Measurements from ENCODE around the gene HPCAL1. TPM values are rescaled to one million over a fixed set of nuclear protein-coding genes. Genes with fewer than 3 reads are reported as not detected.

The HPCAL1 gene
- total RNA-seq, 1 experiment from 2014 or later, result 26.9 TPM

- intact Hi-C loops (cut with micrococcal nuclease; ENCODE audit: unreplicated experiment), result no loop called here
Measured at GRCh38 chr2:10267036-10267435, 35.7 kb upstream of the HPCAL1 start.

GRCh38 chr2:10267551-10268465 lies 34.9 kb upstream of the HPCAL1 start:
- POLR2A ChIA-PET, result no interaction called here
- Histone ChIP-seq H3K27me3 (replicated peaks; ENCODE audit: control insufficient read depth, insufficient read depth, low read length) (no peaks in the 10 kb centered on the region), H3K4me3 (ENCODE audit: low read depth, low read length) (no peak overlapping the region), H3K9me3 (no peaks in the 10 kb centered on the region), H3K36me3 (ENCODE audit: control insufficient read depth, insufficient read depth, low read length) (no peaks in the 10 kb centered on the region), H3K4me1 (peaks cover 14% of the 10 kb centered on the region)
- peak in 1 of 2 experiments; percentile 32 for DNase-seq
- intact Hi-C loops (cut with micrococcal nuclease; ENCODE audit: unreplicated experiment), result no loop called here
- Mint-ChIP-seq H3K36me3 (ENCODE audit: insufficient read depth, unreplicated experiment) (peaks cover 7% of the 10 kb centered on the region), H3K4me1 (ENCODE audit: low read depth, unreplicated experiment) (peaks cover 12% of the 10 kb centered on the region), H3K27ac (ENCODE audit: unreplicated experiment) (no peak overlapping the region), H3K4me3 (ENCODE audit: unreplicated experiment) (no peak overlapping the region), H3K9me3 (ENCODE audit: unreplicated experiment) (no peaks in the 10 kb centered on the region), H3K27me3 (ENCODE audit: insufficient read depth, unreplicated experiment) (no peaks in the 10 kb centered on the region)
- no peak for TF ChIP-seq CTCF (IDR thresholded peaks at IDR 0.05; ENCODE audit: insufficient read depth in 1 of 2, low read depth in 1 of 2, low read length in 1 of 2, severe bottlenecking in 1 of 2, unreplicated experiment in 1 of 2)
- CTCF ChIA-PET, result interaction anchor here (0.5 to 1.5 kb wide), 4 partner anchors 27 to 154 kb away, joined by 3 to 5 read pairs (median 4); no protein-coding TSS in a partner anchor
- no TSS peak for BruUV-seq (replicated peaks)

More at GRCh38 chr2:10267036-10267435, 35.7 kb upstream of the HPCAL1 start:
- ChIA-PET CTCF (interaction anchor here (1.0 to 1.5 kb wide), 2 partner anchors 38 to 154 kb away, joined by 3 to 5 read pairs; no protein-coding TSS in a partner anchor), POLR2A (no interaction called here)
- no peak for DNase-seq
- Mint-ChIP-seq H3K4me3 (ENCODE audit: unreplicated experiment) (no peak overlapping the region), H3K9me3 (ENCODE audit: unreplicated experiment) (no peaks in the 10 kb centered on the region), H3K27ac (ENCODE audit: unreplicated experiment) (no peak overlapping the region), H3K36me3 (ENCODE audit: insufficient read depth, unreplicated experiment) (peaks cover 6% of the 10 kb centered on the region), H3K4me1 (ENCODE audit: low read depth, unreplicated experiment) (peaks cover 12% of the 10 kb centered on the region), H3K27me3 (ENCODE audit: insufficient read depth, unreplicated experiment) (no peaks in the 10 kb centered on the region)
- Histone ChIP-seq H3K27me3 (replicated peaks; ENCODE audit: control insufficient read depth, insufficient read depth, low read length) (no peaks in the 10 kb centered on the region), H3K4me3 (ENCODE audit: low read depth, low read length) (no peak overlapping the region), H3K9me3 (no peaks in the 10 kb centered on the region), H3K4me1 (peaks cover 14% of the 10 kb centered on the region), H3K36me3 (ENCODE audit: control insufficient read depth, insufficient read depth, low read length) (no peaks in the 10 kb centered on the region)
- TF ChIP-seq CTCF (IDR thresholded peaks at IDR 0.05; ENCODE audit: insufficient read depth in 1 of 2, low read depth in 1 of 2, low read length in 1 of 2, severe bottlenecking in 1 of 2, unreplicated experiment in 1 of 2), result no peak
- no TSS peak for BruUV-seq (replicated peaks)

GRCh38 chr2:10269291-10269690 lies 33.4 kb upstream of the HPCAL1 start:
- no TSS peak for BruUV-seq (replicated peaks)
- no peaks in the 10 kb centered on the region for H3K9me3 Mint-ChIP-seq (ENCODE audit: unreplicated experiment)
- H3K27ac Mint-ChIP-seq (ENCODE audit: unreplicated experiment), result no peak overlapping the region
- no peak for TF ChIP-seq CTCF (IDR thresholded peaks at IDR 0.05; ENCODE audit: insufficient read depth in 1 of 2, low read depth in 1 of 2, low read length in 1 of 2, severe bottlenecking in 1 of 2, unreplicated experiment in 1 of 2)
- ChIA-PET CTCF (interaction anchor here (0.6 to 2.9 kb wide), 3 partner anchors 91 to 165 kb away, joined by 4 to 24 read pairs (median 16); no protein-coding TSS in a partner anchor), POLR2A (no interaction called here)
- intact Hi-C loops (cut with micrococcal nuclease; ENCODE audit: unreplicated experiment), result no loop called here
- no peaks in the 10 kb centered on the region for H3K9me3 ChIP-seq
- no peak for DNase-seq
- H3K4me3 ChIP-seq (ENCODE audit: low read depth, low read length), result no peak overlapping the region
- peaks cover 14% of the 10 kb centered on the region for H3K4me1 ChIP-seq
- H3K4me3 Mint-ChIP-seq (ENCODE audit: unreplicated experiment), result no peak overlapping the region
- H3K27me3 Mint-ChIP-seq (ENCODE audit: insufficient read depth, unreplicated experiment), result no peaks in the 10 kb centered on the region
- peaks cover 7% of the 10 kb centered on the region for H3K36me3 Mint-ChIP-seq (ENCODE audit: insufficient read depth, unreplicated experiment)
- H3K36me3 ChIP-seq (ENCODE audit: control insufficient read depth, insufficient read depth, low read length), result no peaks in the 10 kb centered on the region
- peaks cover 12% of the 10 kb centered on the region for H3K4me1 Mint-ChIP-seq (ENCODE audit: low read depth, unreplicated experiment)
- H3K27me3 ChIP-seq (replicated peaks; ENCODE audit: control insufficient read depth, insufficient read depth, low read length), result no peaks in the 10 kb centered on the region

All from Caco-2 (cell line).